Measurements from ENCODE around the gene ADAMTS9. TPM values are rescaled to one million over a fixed set of nuclear protein-coding genes. Genes with fewer than 3 reads are reported as not detected.

ADAMTS9 gene
- polyA plus RNA-seq, 2 of the 4 experiments (the other 2 are of a cell fraction), result 0.34 to 1.1 TPM

DNA sequence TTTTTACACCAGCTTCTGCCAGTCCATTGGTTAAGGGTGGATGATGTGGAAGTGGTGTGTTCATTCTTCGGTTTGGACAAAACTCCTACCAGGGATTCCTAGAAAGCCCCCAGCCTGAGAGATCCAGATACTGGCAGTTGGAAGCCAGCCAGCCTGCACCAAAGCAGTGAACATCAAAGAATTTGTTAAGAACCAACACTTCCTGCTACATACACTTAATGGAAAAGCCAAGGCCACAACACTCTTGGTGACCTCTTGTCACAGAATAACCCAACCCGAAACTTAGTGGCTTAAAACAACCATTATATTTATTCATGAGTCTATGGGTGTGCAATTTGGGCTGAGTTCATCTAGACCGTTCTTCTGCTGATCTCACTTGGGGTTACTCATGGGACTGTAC is 42.9 kb upstream of the ADAMTS9 start:
- CTCF ChIA-PET, result no interaction called here

DNA sequence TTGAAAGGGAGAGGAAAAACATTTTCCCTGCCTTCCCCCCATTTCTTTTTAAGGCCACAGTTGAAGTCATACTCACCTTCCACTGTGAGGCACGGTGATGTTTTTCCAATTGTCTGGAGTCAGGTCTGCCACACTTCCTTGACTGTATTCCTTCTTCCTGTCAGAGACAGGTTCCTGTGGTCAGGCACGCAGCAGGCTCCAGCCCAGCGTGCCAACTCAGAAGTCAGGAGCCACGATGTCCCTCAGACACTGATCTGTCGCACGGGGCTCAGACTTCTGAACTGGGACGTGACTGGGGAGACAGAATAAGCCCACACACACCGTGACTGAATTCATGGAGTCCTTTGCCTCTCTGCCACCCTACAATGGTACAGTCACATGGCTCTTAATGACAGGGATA is 41.2 kb upstream of the ADAMTS9 start:
- ChIA-PET CTCF (no interaction called here), POLR2A (no interaction called here)
- 10% methylated on average over 5 of the region's 8 CpGs for WGBS (ENCODE audit: missing lambda C conversion rate)
- no peak for ATAC-seq
- Histone ChIP-seq H3K27ac (no peak overlapping the region), H3K4me2 (no peak overlapping the region), H3K4me3 (no peak overlapping the region), H3K9me3 (no peaks in the 10 kb centered on the region), H3K4me1 (no peaks in the 10 kb centered on the region)
- no peak for DNase-seq (ENCODE audit: low read depth in 1 of 2, low spot score in 1 of 2)
- no peak for FAIRE-seq
- TF ChIP-seq E2F6 (IDR thresholded peaks at IDR 0.05; ENCODE audit: borderline replicate concordance, low read depth) (no peak), PBX3 (IDR thresholded peaks at IDR 0.05) (no peak), CHD4 (IDR thresholded peaks at IDR 0.05; ENCODE audit: borderline replicate concordance) (no peak), CBX2 (IDR thresholded peaks at IDR 0.05; ENCODE audit: borderline replicate concordance, low read depth) (no peak), KDM1A (IDR thresholded peaks at IDR 0.05; ENCODE audit: low read depth) (no peak), NPAS2 (CRISPR knock-in tag; IDR thresholded peaks at IDR 0.05; ENCODE audit: borderline replicate concordance) (no peak), HOXB5 (CRISPR knock-in tag; IDR thresholded peaks at IDR 0.05) (no peak), JUN (IDR thresholded peaks at IDR 0.05) (no peak), ZNF302 (CRISPR knock-in tag; IDR thresholded peaks at IDR 0.05) (no peak), FOXS1 (CRISPR knock-in tag; IDR thresholded peaks at IDR 0.05) (no peak), HOXB13 (CRISPR knock-in tag; IDR thresholded peaks at IDR 0.05; ENCODE audit: low read depth) (no peak), RAD21 (conservative IDR thresholded peaks at IDR 0.05 in 1 of 2, IDR thresholded peaks at IDR 0.05 in 1 of 2) (no peak), CEBPB (IDR thresholded peaks at IDR 0.05) (no peak), GATA3 (IDR thresholded peaks at IDR 0.05; ENCODE audit: borderline replicate concordance) (no peak)

More for the DNA sequence above, 42.9 kb upstream of the ADAMTS9 start:
- Histone ChIP-seq H3K4me3 (no peak overlapping the region), H3K9me3 (no peaks in the 10 kb centered on the region), H3K27ac (no peak overlapping the region), H3K4me2 (no peak overlapping the region), H3K4me1 (no peaks in the 10 kb centered on the region)
- ATAC-seq (no peak), FAIRE-seq (no peak), DNase-seq (ENCODE audit: low read depth in 1 of 2, low spot score in 1 of 2) (no peak)
- no peak for TF ChIP-seq TFCP2L1 (CRISPR knock-in tag; IDR thresholded peaks at IDR 0.05)
- TF ChIP-seq CTCF (IDR thresholded peaks at IDR 0.05), result no peak
- no peak for TF ChIP-seq CHD4 (IDR thresholded peaks at IDR 0.05; ENCODE audit: borderline replicate concordance)
- TF ChIP-seq, protein P1, sequence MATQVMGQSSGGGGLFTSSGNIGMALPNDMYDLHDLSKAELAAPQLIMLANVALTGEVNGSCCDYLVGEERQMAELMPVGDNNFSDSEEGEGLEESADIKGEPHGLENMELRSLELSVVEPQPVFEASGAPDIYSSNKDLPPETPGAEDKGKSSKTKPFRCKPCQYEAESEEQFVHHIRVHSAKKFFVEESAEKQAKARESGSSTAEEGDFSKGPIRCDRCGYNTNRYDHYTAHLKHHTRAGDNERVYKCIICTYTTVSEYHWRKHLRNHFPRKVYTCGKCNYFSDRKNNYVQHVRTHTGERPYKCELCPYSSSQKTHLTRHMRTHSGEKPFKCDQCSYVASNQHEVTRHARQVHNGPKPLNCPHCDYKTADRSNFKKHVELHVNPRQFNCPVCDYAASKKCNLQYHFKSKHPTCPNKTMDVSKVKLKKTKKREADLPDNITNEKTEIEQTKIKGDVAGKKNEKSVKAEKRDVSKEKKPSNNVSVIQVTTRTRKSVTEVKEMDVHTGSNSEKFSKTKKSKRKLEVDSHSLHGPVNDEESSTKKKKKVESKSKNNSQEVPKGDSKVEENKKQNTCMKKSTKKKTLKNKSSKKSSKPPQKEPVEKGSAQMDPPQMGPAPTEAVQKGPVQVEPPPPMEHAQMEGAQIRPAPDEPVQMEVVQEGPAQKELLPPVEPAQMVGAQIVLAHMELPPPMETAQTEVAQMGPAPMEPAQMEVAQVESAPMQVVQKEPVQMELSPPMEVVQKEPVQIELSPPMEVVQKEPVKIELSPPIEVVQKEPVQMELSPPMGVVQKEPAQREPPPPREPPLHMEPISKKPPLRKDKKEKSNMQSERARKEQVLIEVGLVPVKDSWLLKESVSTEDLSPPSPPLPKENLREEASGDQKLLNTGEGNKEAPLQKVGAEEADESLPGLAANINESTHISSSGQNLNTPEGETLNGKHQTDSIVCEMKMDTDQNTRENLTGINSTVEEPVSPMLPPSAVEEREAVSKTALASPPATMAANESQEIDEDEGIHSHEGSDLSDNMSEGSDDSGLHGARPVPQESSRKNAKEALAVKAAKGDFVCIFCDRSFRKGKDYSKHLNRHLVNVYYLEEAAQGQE (IDR thresholded peaks at IDR 0.05), result no peak
- TF ChIP-seq ESRRA (IDR thresholded peaks at IDR 0.05; ENCODE audit: borderline replicate concordance, low read length), result no peak
- no peak for TF ChIP-seq MAZ (IDR thresholded peaks at IDR 0.05; ENCODE audit: borderline replicate concordance, low read depth, low read length)
- no peak for TF ChIP-seq HOXB13 (CRISPR knock-in tag; IDR thresholded peaks at IDR 0.05; ENCODE audit: low read depth)
- no peak for TF ChIP-seq CBX2 (IDR thresholded peaks at IDR 0.05; ENCODE audit: borderline replicate concordance, low read depth)
- no peak for TF ChIP-seq EP300 (IDR thresholded peaks at IDR 0.05)
- TF ChIP-seq, protein P2, sequence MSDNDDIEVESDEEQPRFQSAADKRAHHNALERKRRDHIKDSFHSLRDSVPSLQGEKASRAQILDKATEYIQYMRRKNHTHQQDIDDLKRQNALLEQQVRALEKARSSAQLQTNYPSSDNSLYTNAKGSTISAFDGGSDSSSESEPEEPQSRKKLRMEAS (IDR thresholded peaks at IDR 0.05), result no peak
- TF ChIP-seq EHMT2 (IDR thresholded peaks at IDR 0.05; ENCODE audit: low read depth), result no peak
- TF ChIP-seq SMC3 (IDR thresholded peaks at IDR 0.05), result no peak
- TF ChIP-seq BHLHE40 (IDR thresholded peaks at IDR 0.05; ENCODE audit: low read depth, low read length), result no peak
- POLR2A ChIA-PET, result no interaction called here
- WGBS (ENCODE audit: missing lambda C conversion rate), result 3% methylated on average over 3 of the region's 3 CpGs
